ENCODE results near the gene FBXL16.

GRCh38 chr16:660459-661183, 45.0 kb downstream of the FBXL16 start:
- TF ChIP-seq CTCF (IDR thresholded peaks at IDR 0.05) (peak; percentile 60), EZH2 (IDR thresholded peaks at IDR 0.05) (no peak), EZH2phosphoT487 (IDR thresholded peaks at IDR 0.05) (no peak)
